ENCODE data around the gene CSK.

The CSK gene

DNA sequence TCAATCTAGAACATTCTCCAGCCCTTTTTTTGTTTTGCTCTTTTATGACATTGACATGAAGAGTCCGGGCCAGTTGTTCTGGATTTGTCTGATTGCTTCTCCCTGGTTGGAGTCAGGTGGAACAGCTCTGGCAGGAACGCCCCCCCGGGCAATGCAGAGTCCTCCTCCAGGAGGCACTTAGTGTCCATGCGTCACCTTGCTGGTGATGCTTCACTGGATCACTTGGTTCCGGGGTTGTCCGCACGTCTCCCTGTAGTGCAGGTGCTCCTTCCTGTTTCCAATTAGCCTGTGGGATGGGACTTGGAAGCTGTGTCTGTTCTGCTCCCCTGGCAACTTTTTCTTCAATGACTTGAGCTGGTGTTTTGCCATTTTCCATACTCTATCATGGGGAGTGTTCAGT, 9.8 kb downstream of the CSK start:
- H3K4me3 ChIP-seq (ENCODE audit: low read depth, low read length) = peak overlapping the region; percentile 15
- no peak for TF ChIP-seq CTCF (IDR thresholded peaks at IDR 0.05; ENCODE audit: borderline replicate concordance, insufficient read depth, low read depth, low read length)

DNA sequence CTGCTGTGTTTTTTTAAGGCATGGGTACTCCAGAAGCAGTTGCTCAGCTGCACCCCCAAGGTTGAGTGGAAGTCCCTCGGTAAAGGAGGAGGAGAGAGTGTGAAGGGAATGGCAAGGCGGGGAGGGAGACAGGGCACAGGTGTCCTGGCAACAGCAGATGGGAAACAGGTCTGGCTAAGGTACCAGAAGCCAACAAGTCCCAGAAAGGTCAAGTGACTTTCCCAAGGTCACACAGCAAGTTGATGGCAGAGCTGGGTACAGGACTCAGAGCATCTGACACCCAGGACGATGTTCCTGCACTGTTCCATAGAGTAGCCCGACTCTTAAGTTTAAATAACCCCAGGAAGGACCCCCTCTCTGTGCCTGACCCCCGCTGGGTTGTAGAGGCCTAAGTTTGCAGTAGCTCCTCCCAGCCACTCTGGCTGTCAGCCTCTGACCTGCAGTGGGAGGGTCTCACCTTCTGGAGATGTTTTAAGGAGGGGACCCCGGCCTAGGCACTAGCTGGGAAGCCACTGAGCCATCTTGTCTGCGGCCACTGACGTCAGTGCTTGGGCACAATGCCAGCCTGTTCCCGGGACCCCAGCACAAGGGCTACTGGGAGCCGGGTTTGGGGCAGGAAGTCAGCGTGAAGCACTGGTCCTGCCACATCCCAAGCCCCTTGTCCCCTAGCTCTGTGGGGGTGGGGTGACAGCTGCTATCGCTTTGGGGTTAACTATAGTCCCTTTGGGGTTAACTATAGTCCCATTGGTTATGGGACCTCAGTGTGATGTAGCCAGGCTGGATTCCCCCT, 10.5 kb downstream of the CSK start:
- TF ChIP-seq CTCF (IDR thresholded peaks at IDR 0.05; ENCODE audit: borderline replicate concordance, insufficient read depth, low read depth, low read length) = no peak
- peak overlapping the region; percentile 15 for H3K4me3 ChIP-seq (ENCODE audit: low read depth, low read length)

DNA sequence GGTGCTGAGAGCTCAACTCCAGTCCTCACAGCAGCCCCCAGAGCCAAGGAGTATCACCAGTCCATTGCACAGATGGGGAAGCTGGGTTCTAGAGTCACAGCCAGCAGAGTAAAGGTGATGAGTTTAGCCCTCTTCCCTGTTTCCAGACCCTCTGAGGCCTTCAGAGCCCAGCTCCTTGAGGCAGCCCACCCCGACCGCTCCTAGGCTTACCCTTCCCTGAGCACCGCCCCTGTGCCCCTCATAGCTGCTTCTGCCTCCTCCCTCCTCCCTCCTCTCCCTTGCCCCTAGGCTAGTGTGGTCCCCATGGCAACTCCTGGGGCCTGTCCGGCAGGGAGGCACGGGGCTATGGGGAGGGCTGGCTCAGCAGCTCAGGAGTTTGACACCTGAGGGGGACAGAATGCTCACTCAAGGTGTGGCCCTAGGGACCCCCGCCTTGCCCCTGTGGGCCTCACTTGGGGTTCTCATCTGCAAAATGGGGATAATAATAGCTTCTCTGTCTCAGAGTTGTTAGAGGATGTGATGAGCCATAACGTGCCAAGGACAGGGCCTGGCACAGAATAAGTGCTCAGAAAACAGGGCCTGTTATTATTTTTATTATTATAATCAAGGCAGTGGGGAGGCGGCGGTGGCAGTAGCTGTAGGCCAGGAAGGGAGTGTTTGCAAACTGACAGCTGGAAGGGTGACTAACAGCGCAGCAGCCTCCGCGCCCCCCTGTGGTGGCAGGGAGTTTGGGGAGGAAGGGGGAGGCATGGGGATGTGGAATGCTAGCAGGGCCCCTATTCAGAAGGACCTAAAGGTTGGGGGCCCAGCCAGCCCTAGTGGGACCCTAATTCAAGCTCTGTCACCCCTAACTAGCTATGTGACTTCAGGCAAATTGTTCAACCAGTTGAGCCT, 11.5 kb downstream of the CSK start:
- H3K4me3 ChIP-seq (ENCODE audit: low read depth, low read length) = no peak overlapping the region
- peak; percentile 74 for TF ChIP-seq CTCF (IDR thresholded peaks at IDR 0.05; ENCODE audit: borderline replicate concordance, insufficient read depth, low read depth, low read length)

DNA sequence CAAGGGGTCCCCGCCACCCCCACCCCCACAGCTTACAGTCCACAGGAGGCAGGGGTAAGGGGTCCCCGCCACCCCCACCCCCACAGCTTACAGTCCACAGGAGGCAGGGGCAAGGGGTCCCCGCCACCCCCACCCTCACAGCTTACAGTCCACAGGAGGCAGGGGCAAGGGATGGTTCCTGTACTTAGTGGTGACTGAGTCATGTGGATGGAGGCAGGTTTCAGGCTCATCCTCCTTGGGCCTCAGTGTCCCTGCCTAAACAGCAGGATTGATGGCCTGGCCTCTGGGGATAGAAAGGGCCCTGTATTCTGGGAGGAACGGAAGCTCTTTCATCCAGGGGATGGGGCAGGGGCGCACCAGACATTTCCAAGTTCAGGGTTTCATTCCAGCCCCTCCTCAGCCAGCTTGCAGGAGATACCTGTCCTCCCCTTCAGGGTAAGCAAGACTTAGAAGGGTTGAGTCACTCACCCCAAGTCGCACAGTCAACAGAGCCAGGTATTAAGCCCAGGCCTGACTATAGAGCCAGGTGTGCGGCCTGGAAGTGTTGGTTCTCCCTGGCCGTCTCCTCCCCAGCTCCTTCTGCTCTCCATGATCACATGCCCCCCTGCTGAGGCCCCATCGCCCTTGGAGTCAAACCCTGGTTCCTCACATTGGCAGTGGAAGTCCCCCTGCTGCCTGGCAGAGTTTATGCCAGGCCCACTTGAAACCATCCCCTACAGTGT, 12.5 kb downstream of the CSK start:
- no peak overlapping the region for H3K4me3 ChIP-seq (ENCODE audit: low read depth, low read length)
- no peak for TF ChIP-seq CTCF (IDR thresholded peaks at IDR 0.05; ENCODE audit: borderline replicate concordance, insufficient read depth, low read depth, low read length)

- TF ChIP-seq CTCF (IDR thresholded peaks at IDR 0.05; ENCODE audit: borderline replicate concordance, insufficient read depth, low read depth, low read length) = no peak
- no peak overlapping the region for H3K4me3 ChIP-seq (ENCODE audit: low read depth, low read length)
Measured at GRCh38 chr15:74794970-74795349, 13.1 kb downstream of the CSK start.

DNA sequence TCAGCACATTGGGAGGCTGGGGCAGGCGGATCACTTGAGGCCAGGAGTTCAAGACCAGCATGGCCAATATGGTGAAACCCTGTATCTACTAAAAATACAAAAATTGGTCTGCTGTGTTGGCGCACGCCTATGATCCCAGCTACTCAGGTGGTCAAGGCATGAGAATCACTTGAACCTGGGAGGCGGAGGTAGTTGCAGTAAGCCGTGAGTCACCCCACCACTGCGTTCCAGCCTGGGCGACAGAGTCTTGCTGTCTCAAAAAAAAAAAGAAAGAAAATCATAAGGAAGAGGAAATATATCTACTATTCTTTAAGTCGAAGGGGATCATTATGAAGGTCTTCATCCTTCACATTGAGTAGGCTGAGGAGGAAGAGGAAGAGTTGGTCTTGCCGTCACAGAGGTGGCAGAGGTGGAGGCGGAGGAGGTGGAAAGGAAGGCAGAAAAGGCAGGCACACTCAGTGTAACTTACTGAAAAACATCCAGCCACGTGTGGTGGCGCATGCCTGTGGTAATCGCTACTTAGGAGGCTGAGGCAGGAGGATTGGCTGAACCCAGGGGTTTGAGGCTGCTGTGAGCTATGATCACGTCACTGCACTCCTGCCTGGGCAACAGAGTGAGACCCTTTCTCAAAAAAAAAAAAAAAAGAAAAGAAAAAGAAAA, 14.2 kb downstream of the CSK start:
- no peak overlapping the region for H3K4me3 ChIP-seq (ENCODE audit: low read depth, low read length)
- no peak for TF ChIP-seq CTCF (IDR thresholded peaks at IDR 0.05; ENCODE audit: borderline replicate concordance, insufficient read depth, low read depth, low read length)
